Loucy (cell line): ENCODE results near the gene ITPK1.
A peak's percentile ranks its signal among the peaks of the same experiment; 100 is the strongest.
"Not testable (repeated sequence)": the region's sequence is repeated elsewhere in the genome, so short reads cannot be mapped to it uniquely, and the experiment has no call there.

Experiments used
- H2AFZ ChIP-seq: fragments of 200-600 bp; sonication (generic); 2 replicates; pipeline ENCODE4 v1.6.0; 2016; ENCODE audit warnings: antibody characterized with exemption, mild to moderate bottlenecking, low read length, moderate library complexity
- H3F3A ChIP-seq: fragments of 200-600 bp; 2 replicates; pipeline ENCODE4 v1.6.0; 2016; ENCODE audit warnings: antibody characterized with exemption, low read depth, mild to moderate bottlenecking
- H3K27me3 ChIP-seq: fragments of 200-600 bp; sonication (generic); 2 replicates; pipeline ENCODE4 v1.6.1; 2014; ENCODE audit warnings: low read length, mild to moderate bottlenecking; ENCODE audit not compliant: insufficient read depth, poor library complexity, severe bottlenecking
- H3K36me3 ChIP-seq: fragments of 200-600 bp; sonication (generic); 2 replicates; pipeline ENCODE4 v1.6.1; 2016; ENCODE audit warnings: low read length; ENCODE audit not compliant: insufficient read depth
- H3K4me1 ChIP-seq: fragments of 200-600 bp; sonication (generic); 2 replicates; pipeline ENCODE4 v1.5.1; 2014; ENCODE audit warnings: low read length, mild to moderate bottlenecking; ENCODE audit not compliant: insufficient read depth, poor library complexity, severe bottlenecking
- H3K4me2 ChIP-seq: fragments of 200-600 bp; sonication (generic); 2 replicates; pipeline ENCODE4 v1.6.0; 2014; ENCODE audit warnings: antibody characterized with exemption, low read length, low read depth, mild to moderate bottlenecking; ENCODE audit not compliant: poor library complexity, severe bottlenecking
- H3K4me3 ChIP-seq: fragments of 200-600 bp; sonication (generic); 2 replicates; pipeline ENCODE4 v1.5.1; 2014; ENCODE audit warnings: low read length, mild to moderate bottlenecking, mixed read lengths; ENCODE audit not compliant: poor library complexity, severe bottlenecking
- H3K79me2 ChIP-seq: fragments of 200-600 bp; sonication (generic); 2 replicates; pipeline ENCODE4 v1.6.1; 2014; ENCODE audit warnings: low read length; ENCODE audit not compliant: insufficient read depth
- H3K9ac ChIP-seq: fragments of 200-600 bp; sonication (generic); 2 replicates; pipeline ENCODE4 v1.6.0; 2014; ENCODE audit warnings: mild to moderate bottlenecking, low read depth, low read length, moderate library complexity; ENCODE audit not compliant: poor library complexity, severe bottlenecking
- H3K9me2 ChIP-seq: fragments of 200-600 bp; sonication (generic); replicated peaks from 2 replicates; pipeline ENCODE4 v1.6.1; 2016; ENCODE audit warnings: low read depth, low read length, mixed read lengths
- H3K9me3 ChIP-seq: fragments of 200-600 bp; sonication (generic); 2 replicates; pipeline ENCODE4 v1.6.1; 2014; ENCODE audit warnings: mild to moderate bottlenecking, antibody characterized with exemption, low read length, low read depth; ENCODE audit not compliant: insufficient read depth
- H4K20me1 ChIP-seq: fragments of 200-600 bp; sonication (generic); 2 replicates; pipeline ENCODE4 v1.6.0; 2014; ENCODE audit warnings: antibody characterized with exemption, low read length, mild to moderate bottlenecking; ENCODE audit not compliant: insufficient read depth, poor library complexity, severe bottlenecking
- CTCF ChIP-seq: fragments of 200-600 bp; sonication (generic); conservative IDR thresholded peaks from 2 replicates; pipeline ENCODE4 v1.5.1; 2014; ENCODE audit warnings: mild to moderate bottlenecking, antibody characterized with exemption, low read length
- EZH2phosphoT487 ChIP-seq: fragments of 200-600 bp; IDR thresholded peaks from 2 replicates; pipeline ENCODE4 v1.6.1; 2018; ENCODE audit warnings: antibody characterized with exemption, mild to moderate bottlenecking, moderate library complexity, borderline replicate concordance

Gene ITPK1

GRCh38 chr14:93112891-93113677, 2.6 kb downstream of the ITPK1 start:
- Histone ChIP-seq H3K27me3 (no peaks in the 10 kb centered on the region), H3K4me2 (peak overlapping the region; percentile 74), H4K20me1 (peaks cover 18% of the 10 kb centered on the region), H3K9me2 (no peaks in the 10 kb centered on the region), H3K9ac (peak overlapping the region; percentile 85), H3F3A (no peaks in the 10 kb centered on the region), H2AFZ (peak overlapping the region; percentile 25), H3K36me3 (no peaks in the 10 kb centered on the region), H3K4me3 (peak overlapping the region; percentile 96), H3K4me1 (peaks cover 49% of the 10 kb centered on the region), H3K79me2 (peaks cover 63% of the 10 kb centered on the region), H3K9me3 (no peaks in the 10 kb centered on the region)
- no peak for TF ChIP-seq EZH2phosphoT487
- TF ChIP-seq CTCF: peak; percentile 72

- H4K20me1 ChIP-seq: peaks cover 18% of the 10 kb centered on the region
- peak overlapping the region; percentile 74 for H3K4me2 ChIP-seq
- H3K79me2 ChIP-seq: peaks cover 79% of the 10 kb centered on the region
- H3K9me3 ChIP-seq, H3K27me3 ChIP-seq, H3F3A ChIP-seq, H3K9me2 ChIP-seq, H3K36me3 ChIP-seq, H2AFZ ChIP-seq: not testable (repeated sequence)
- peaks cover 49% of the 10 kb centered on the region for H3K4me1 ChIP-seq
- peak overlapping the region; percentile 96 for H3K4me3 ChIP-seq
- peak overlapping the region; percentile 85 for H3K9ac ChIP-seq
These were observed 4.2 kb downstream of the ITPK1 start for GRCh38 chr14:93111541-93111940.

GRCh38 chr14:93110856-93111419, 4.8 kb downstream of the ITPK1 start:
- Histone ChIP-seq H4K20me1 (peaks cover 18% of the 10 kb centered on the region), H3K79me2 (peaks cover 85% of the 10 kb centered on the region), H3K27me3 (no peaks in the 10 kb centered on the region), H3K9ac (peak overlapping the region; percentile 50), H3K4me3 (peak overlapping the region; percentile 18), H2AFZ (no peak overlapping the region), H3K9me2 (no peaks in the 10 kb centered on the region), H3K9me3 (no peaks in the 10 kb centered on the region), H3K36me3 (no peaks in the 10 kb centered on the region), H3K4me2 (peak overlapping the region; percentile 74), H3K4me1 (peaks cover 46% of the 10 kb centered on the region), H3F3A (no peaks in the 10 kb centered on the region)
- TF ChIP-seq CTCF (no peak), EZH2phosphoT487 (no peak)
